AG08396 (cell line): ENCODE data around the gene COP1.
"Not testable (repeated sequence)": the region's sequence is repeated elsewhere in the genome, so short reads cannot be mapped to it uniquely, and the experiment has no call there.

ENCODE experiments used
- DNase-seq: peaks from one replicate; pipeline ENCODE4 v3.0.0; 2012; ENCODE audit warnings: low spot score, mixed read lengths

The COP1 gene

GRCh38 chr1:176122282-176122681 is 84.8 kb downstream of the COP1 start:
- no peak for DNase-seq

- no peak for DNase-seq
Observed at GRCh38 chr1:176119549-176119948, 87.5 kb downstream of the COP1 start.

- DNase-seq: peak; percentile 3
Observed at GRCh38 chr1:176118985-176119384, 88.1 kb downstream of the COP1 start.

- DNase-seq: no peak
Observed at GRCh38 chr1:176111835-176112234, 95.3 kb downstream of the COP1 start.

GRCh38 chr1:176110203-176110602 is 96.9 kb downstream of the COP1 start:
- peak; percentile 11 for DNase-seq

GRCh38 chr1:176102768-176103350 is 104.2 kb downstream of the COP1 start:
- DNase-seq: no peak

- no peak for DNase-seq
Observed at GRCh38 chr1:176101951-176102642, 105.0 kb downstream of the COP1 start.

- DNase-seq: no peak
Observed at GRCh38 chr1:176098560-176098959, 108.5 kb downstream of the COP1 start.

- DNase-seq: no peak
Observed at GRCh38 chr1:176096015-176096414, 111.1 kb downstream of the COP1 start.

- no peak for DNase-seq
Observed at GRCh38 chr1:176090766-176091165, 116.3 kb downstream of the COP1 start.

GRCh38 chr1:176087746-176088145 is 119.3 kb downstream of the COP1 start:
- not testable (repeated sequence) for DNase-seq

GRCh38 chr1:176073524-176074157 is 133.4 kb downstream of the COP1 start:
- DNase-seq: peak; percentile 37

- DNase-seq: no peak
Observed at GRCh38 chr1:176068901-176069300, 138.2 kb downstream of the COP1 start.

GRCh38 chr1:176068256-176068655 is 138.8 kb downstream of the COP1 start:
- no peak for DNase-seq

- DNase-seq: no peak
Observed at GRCh38 chr1:176066709-176067108, 140.4 kb downstream of the COP1 start.

- no peak for DNase-seq
Observed at GRCh38 chr1:176058686-176059085, 148.4 kb downstream of the COP1 start.

GRCh38 chr1:176056312-176056711 is 150.8 kb downstream of the COP1 start:
- no peak for DNase-seq

GRCh38 chr1:176055398-176055797 is 151.7 kb downstream of the COP1 start:
- no peak for DNase-seq

- DNase-seq: no peak
Observed at GRCh38 chr1:176051902-176052518, 155.1 kb downstream of the COP1 start.

- no peak for DNase-seq
Observed at GRCh38 chr1:176051402-176051801, 155.7 kb downstream of the COP1 start.

- no peak for DNase-seq
Observed at GRCh38 chr1:176049582-176049981, 157.5 kb downstream of the COP1 start.

GRCh38 chr1:176046926-176047325 is 160.2 kb downstream of the COP1 start:
- no peak for DNase-seq

GRCh38 chr1:176043537-176043936 is 163.5 kb downstream of the COP1 start:
- DNase-seq: no peak
